RWPE1 (cell line): ENCODE results near the gene HNRNPH1.
"Not testable (repeated sequence)": the region's sequence is repeated elsewhere in the genome, so short reads cannot be mapped to it uniquely, and the experiment has no call there.

ENCODE experiments used
- CTCF ChIA-PET: fragments of 350-600 bp; sonication (Branson Sonifier 250); formaldehyde crosslinking; extraction: SDS; loops from one replicate; lab custom pipeline; 2021; lab: Yijun Ruan, JAX
- POLR2A ChIA-PET: fragments of 400-600 bp; formaldehyde crosslinking; extraction: SDS; loops from one replicate; lab custom pipeline; 2020; ENCODE audit warnings: antibody characterized with exemption; ENCODE audit not compliant: low non-redundant PET; lab: Yijun Ruan, JAX
- DNase-seq: peaks from one replicate; pipeline ENCODE4 v3.0.0; 2012; ENCODE audit warnings: low spot score
- H3K27ac ChIP-seq: fragments of 450-650 bp; 2 replicates; pipeline ENCODE4 v1.5.1; 2017
- CTCF ChIP-seq: fragments of 450-650 bp; conservative IDR thresholded peaks from 2 replicates; pipeline ENCODE4 v1.5.1; 2017; ENCODE audit warnings: low read depth, mild to moderate bottlenecking

The HNRNPH1 gene

GRCh38 chr5:179623003-179623905 is at the start of gene HNRNPH1:
HNRNPH1 (minus strand) TSS chr5:179623671; CDS start chr5:179623133, 538 bp downstream.
- DNase-seq: peak; percentile 100
- peak; percentile 33; the same call in 1 of the 2 replicates for TF ChIP-seq CTCF
- CTCF ChIA-PET: interaction anchor here (0.6 to 1.8 kb wide), 5 partner anchors 15 to 1004 kb away, joined by 3 to 5 read pairs (median 4); no protein-coding TSS in a partner anchor
- POLR2A ChIA-PET: interaction anchor here (0.5 to 1.3 kb wide), 8 partner anchors 9 to 109 kb away, joined by 3 to 5 read pairs (median 3); partner anchors contain the start of gene MAML1
- peak within 1 kb of the TSS; percentile 99 for H3K27ac ChIP-seq

- TF ChIP-seq CTCF: no peak
- no peak overlapping the region for H3K27ac ChIP-seq
- DNase-seq: no peak
- CTCF ChIA-PET: interaction anchor here (0.5 to 1.5 kb wide), 2 partner anchors 10 to 54 kb away, joined by 3 to 5 read pairs; no protein-coding TSS in a partner anchor
- POLR2A ChIA-PET: no interaction called here
Observed at GRCh38 chr5:179668391-179668790, 44.9 kb upstream of the HNRNPH1 start.

GRCh38 chr5:179661647-179662046 is 38.2 kb upstream of the HNRNPH1 start:
- POLR2A ChIA-PET: not testable (repeated sequence)

GRCh38 chr5:179658179-179658856 is 34.8 kb upstream of the HNRNPH1 start:
- CTCF ChIA-PET: interaction anchor here (0.6 kb wide), 1 partner anchor 81 kb away, joined by 6 read pairs; no protein-coding TSS in a partner anchor
- peak overlapping the region; percentile 88 for H3K27ac ChIP-seq
- DNase-seq, POLR2A ChIA-PET: not testable (repeated sequence)

More at GRCh38 chr5:179661647-179662046, 38.2 kb upstream of the HNRNPH1 start:
- CTCF ChIA-PET: interaction anchor here (0.9 kb wide), 1 partner anchor 30 kb away, joined by 3 read pairs; no protein-coding TSS in a partner anchor
- not testable (repeated sequence) for DNase-seq, H3K27ac ChIP-seq

GRCh38 chr5:179657302-179658178 is 34.1 kb upstream of the HNRNPH1 start:
- DNase-seq, CTCF ChIA-PET, POLR2A ChIA-PET: not testable (repeated sequence)
- H3K27ac ChIP-seq: peak overlapping the region; percentile 88; the same call in 1 of the 2 replicates

GRCh38 chr5:179653135-179653534 is 29.7 kb upstream of the HNRNPH1 start:
- H3K27ac ChIP-seq, CTCF ChIA-PET, DNase-seq, POLR2A ChIA-PET: not testable (repeated sequence)

GRCh38 chr5:179650245-179650644 is 26.8 kb upstream of the HNRNPH1 start:
- CTCF ChIA-PET: not testable (repeated sequence)

GRCh38 chr5:179649166-179649703 is 25.8 kb upstream of the HNRNPH1 start:
- H3K27ac ChIP-seq, DNase-seq, CTCF ChIA-PET, POLR2A ChIA-PET: not testable (repeated sequence)

More at GRCh38 chr5:179650245-179650644, 26.8 kb upstream of the HNRNPH1 start:
- POLR2A ChIA-PET, H3K27ac ChIP-seq, DNase-seq: not testable (repeated sequence)

- no peak overlapping the region for H3K27ac ChIP-seq
- POLR2A ChIA-PET: no interaction called here
- no peak for TF ChIP-seq CTCF
- DNase-seq: no peak
- CTCF ChIA-PET: no interaction called here
Observed at GRCh38 chr5:179648410-179648809, 24.9 kb upstream of the HNRNPH1 start.

GRCh38 chr5:179644766-179645165 is 21.3 kb upstream of the HNRNPH1 start:
- DNase-seq, H3K27ac ChIP-seq, CTCF ChIA-PET, POLR2A ChIA-PET: not testable (repeated sequence)

GRCh38 chr5:179643141-179643920 is 19.9 kb upstream of the HNRNPH1 start:
- CTCF ChIA-PET: interaction anchor here (0.6 kb wide), 1 partner anchor 16 kb away, joined by 3 read pairs; no protein-coding TSS in a partner anchor
- DNase-seq, H3K27ac ChIP-seq, POLR2A ChIA-PET: not testable (repeated sequence)
